Mucosa of rectum (tissue), 2 donors: ENCODE measurements around the gene PLXNA4.

ENCODE experiments used
- H3K27ac ChIP-seq, 2 donors: one replicate each; pipeline ENCODE4 v1.7.0; 2013; ENCODE audit warnings: inconsistent platforms in 2 of 2, low read depth in 2 of 2, low read length in 2 of 2
- H3K27me3 ChIP-seq, 2 donors: one replicate each; pipeline ENCODE4 v1.7.0; 2013; ENCODE audit warnings: low read length in 2 of 2; ENCODE audit not compliant: control insufficient read depth in 2 of 2, insufficient read depth in 2 of 2
- H3K36me3 ChIP-seq, 2 donors: one replicate each; pipeline ENCODE4 v1.7.0; 2013; ENCODE audit warnings: low read length in 2 of 2; ENCODE audit not compliant: control insufficient read depth in 2 of 2, insufficient read depth in 2 of 2
- H3K4me1 ChIP-seq, 2 donors: one replicate each; pipeline ENCODE4 v1.7.0; 2013; ENCODE audit warnings: low read length in 2 of 2, mild to moderate bottlenecking in 1 of 2; ENCODE audit not compliant: control insufficient read depth in 2 of 2, insufficient read depth in 2 of 2
- H3K4me3 ChIP-seq, 2 donors: one replicate each; pipeline ENCODE4 v1.7.0; 2013; ENCODE audit warnings: low read length in 2 of 2
- H3K9ac ChIP-seq, 2 donors: one replicate each; pipeline ENCODE4 v1.7.0; 2013; ENCODE audit warnings: low read length in 2 of 2, low read depth in 1 of 2, mild to moderate bottlenecking in 1 of 2
- H3K9me3 ChIP-seq, 2 donors: one replicate each; pipeline ENCODE4 v1.7.0; 2013; ENCODE audit warnings: low read length in 2 of 2; ENCODE audit not compliant: control insufficient read depth in 2 of 2
- donor health status: healthy.
- donor health status: Normal muscosa, but diverticular disease.

PLXNA4 gene

DNA sequence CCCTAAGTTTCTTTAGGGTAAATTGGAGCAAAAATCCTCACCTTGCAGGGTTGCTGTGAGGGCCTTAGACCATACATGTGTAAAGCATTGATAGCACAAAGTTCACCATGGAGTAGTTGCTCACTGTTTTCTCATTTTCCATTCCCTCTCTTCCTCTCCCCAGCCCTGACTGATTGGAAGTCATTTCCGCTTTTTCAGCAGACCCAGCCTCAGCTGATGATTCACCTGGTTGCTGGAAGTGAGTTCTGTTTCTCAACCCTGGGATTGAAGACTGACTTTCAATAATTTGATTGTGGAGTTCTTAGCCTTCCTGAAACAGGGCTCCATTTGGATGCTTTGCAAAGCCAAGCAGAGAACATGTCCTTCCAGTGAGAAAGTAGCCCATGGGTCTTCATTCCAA is 107.0 kb downstream of the PLXNA4 start:
- Histone ChIP-seq H3K4me1 (no peaks in the 10 kb centered on the region), H3K27me3 (no peaks in the 10 kb centered on the region), H3K36me3 (no peaks in the 10 kb centered on the region), H3K9ac (no peak overlapping the region), H3K4me3 (no peak overlapping the region), H3K27ac (no peak overlapping the region), H3K9me3 (no peaks in the 10 kb centered on the region)

DNA sequence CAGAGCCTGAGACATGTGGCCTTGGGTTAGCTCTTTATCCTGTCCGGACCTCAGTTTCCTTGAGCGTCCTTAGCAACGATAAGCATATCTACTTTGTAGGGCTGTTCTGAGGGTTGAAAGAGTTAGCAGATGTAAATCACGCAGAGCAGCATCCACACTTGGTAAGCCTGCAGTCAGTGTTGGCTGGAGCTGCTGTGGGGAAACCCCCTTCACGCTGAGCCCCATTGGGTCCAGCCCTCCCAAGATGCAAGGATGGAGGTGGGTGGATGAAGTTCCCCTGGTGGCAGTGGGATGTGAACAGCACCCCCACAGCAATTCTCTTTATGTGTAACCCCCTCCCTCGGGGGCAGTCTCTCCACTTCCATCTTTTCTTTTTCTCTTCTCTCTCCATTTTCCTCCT is 109.9 kb downstream of the PLXNA4 start:
- no peak overlapping the region for H3K4me3 ChIP-seq

DNA sequence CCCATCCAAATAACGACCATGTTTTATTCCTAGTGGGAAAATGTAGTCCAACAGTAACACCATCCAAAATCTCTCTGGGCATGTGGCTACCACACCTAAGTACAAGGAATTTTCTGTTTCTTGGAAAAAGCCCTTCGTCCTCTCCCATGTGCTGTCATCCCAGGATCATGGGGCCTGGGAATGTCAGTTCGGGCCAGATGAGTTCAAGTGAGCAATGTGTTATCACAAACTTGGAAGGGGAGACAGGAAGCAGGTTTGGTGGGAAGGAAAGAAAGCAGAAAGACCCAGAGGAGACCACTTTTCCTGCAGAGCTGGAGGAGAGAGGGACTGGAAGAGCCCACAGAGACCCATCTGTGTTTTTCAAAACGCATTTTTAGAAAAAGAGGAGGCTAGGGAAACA is 110.8 kb downstream of the PLXNA4 start:
- Histone ChIP-seq H3K9ac (no peak overlapping the region), H3K27me3 (no peaks in the 10 kb centered on the region), H3K9me3 (no peaks in the 10 kb centered on the region), H3K4me3 (no peak overlapping the region), H3K27ac (no peak overlapping the region), H3K36me3 (no peaks in the 10 kb centered on the region), H3K4me1 (no peaks in the 10 kb centered on the region)

More for the DNA sequence above, 109.9 kb downstream of the PLXNA4 start:
- Histone ChIP-seq H3K4me1 (no peaks in the 10 kb centered on the region), H3K9me3 (no peaks in the 10 kb centered on the region), H3K9ac (no peak overlapping the region), H3K36me3 (no peaks in the 10 kb centered on the region), H3K27me3 (no peaks in the 10 kb centered on the region), H3K27ac (no peak overlapping the region)

DNA sequence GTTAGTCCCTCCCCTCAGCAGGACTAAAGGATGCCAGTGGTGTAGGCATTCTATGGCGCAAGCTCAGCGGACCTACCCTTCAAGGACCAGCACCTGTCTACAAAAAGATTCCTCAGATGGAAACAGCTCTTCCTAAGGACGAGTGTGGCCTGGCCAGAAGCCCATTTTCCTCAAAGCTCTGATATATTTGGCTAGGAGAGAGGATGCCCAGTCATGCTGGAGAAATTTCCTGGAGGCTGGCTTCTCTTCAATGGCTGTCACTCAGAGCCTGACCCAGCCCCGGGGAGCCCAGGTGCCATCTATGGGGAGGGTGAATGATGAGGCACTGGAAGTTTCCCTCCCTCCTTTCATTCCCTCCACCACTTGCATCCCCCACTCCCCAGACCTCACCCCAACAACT is 111.5 kb downstream of the PLXNA4 start:
- H3K9ac ChIP-seq = no peak overlapping the region
- H3K9me3 ChIP-seq = no peaks in the 10 kb centered on the region
- H3K27me3 ChIP-seq = no peaks in the 10 kb centered on the region
- no peaks in the 10 kb centered on the region for H3K36me3 ChIP-seq
- H3K27ac ChIP-seq = no peak overlapping the region
- no peak overlapping the region for H3K4me3 ChIP-seq
- no peaks in the 10 kb centered on the region for H3K4me1 ChIP-seq

DNA sequence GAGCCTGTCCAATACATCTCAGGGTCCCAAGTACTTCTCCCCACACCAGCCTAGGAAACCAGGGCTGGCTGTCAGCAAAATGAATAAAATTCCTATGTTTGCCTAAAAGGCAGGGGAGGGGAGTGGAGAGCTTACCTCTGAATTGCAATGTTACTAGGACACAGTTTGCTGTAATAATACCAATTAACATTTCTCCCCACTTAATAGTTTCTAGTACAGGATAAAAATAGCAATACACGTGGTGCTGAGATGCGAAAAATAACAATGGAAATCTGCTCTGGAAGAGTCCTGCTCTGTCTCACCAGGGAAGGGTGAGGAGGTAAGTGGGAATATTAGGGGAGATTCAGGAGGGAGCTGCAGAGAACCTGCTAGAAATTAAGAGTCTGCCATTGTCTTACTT is 112.3 kb downstream of the PLXNA4 start:
- no peaks in the 10 kb centered on the region for H3K36me3 ChIP-seq

DNA sequence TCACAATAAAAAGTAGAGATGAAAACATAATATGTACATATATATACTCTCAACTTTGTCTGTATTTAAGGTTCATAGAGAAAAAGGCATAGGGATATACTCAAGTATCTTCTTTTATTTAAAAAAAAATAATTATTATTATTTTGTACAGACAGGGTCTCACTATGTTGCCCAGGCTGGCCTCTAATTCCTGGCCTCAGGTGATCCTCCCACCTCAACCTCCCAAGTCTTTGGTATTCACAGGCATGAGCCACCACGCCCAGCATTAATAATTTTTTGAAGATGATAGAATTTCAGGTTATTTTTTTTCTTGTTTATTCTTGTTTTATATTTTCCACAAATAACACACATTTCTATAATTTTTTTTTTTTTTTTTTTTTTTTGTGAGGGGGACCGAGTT is 113.8 kb downstream of the PLXNA4 start:
- Histone ChIP-seq H3K36me3 (no peaks in the 10 kb centered on the region), H3K27me3 (peaks cover 0 to 3% of the 10 kb centered on the region in 2 donors)

More for the DNA sequence above, 112.3 kb downstream of the PLXNA4 start:
- Histone ChIP-seq H3K27me3 (no peaks in the 10 kb centered on the region), H3K27ac (no peak overlapping the region), H3K4me3 (no peak overlapping the region), H3K9me3 (no peaks in the 10 kb centered on the region), H3K9ac (no peak overlapping the region), H3K4me1 (no peaks in the 10 kb centered on the region)

DNA sequence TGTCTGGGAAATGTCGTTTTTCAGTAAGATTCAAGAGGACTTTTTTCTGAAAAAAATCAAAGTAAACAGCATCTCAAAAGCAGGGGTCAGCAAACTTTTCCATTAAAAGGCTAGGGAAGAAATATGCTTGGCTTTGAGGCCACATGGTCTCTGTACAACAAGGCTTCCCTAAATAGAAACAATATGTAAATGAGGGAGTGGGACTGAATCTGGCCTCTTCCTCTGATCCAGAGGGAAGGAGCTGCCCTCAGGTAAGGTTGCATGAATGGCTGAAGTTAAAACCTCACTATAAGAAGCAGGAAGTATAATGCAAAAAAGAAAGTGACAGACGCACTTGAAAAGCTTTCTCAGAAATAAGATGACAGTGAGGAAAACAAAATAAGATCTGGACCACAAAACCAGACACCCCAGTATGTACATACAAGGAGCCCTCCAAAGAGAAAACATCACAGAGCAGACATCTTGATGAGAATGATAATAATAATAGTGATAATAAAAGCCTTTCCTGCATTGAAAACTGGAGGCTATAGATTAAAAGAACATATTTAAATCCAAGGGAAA is 115.2 kb downstream of the PLXNA4 start:
- H3K4me1 ChIP-seq = no peaks in the 10 kb centered on the region
- no peaks in the 10 kb centered on the region for H3K36me3 ChIP-seq
- H3K27me3 ChIP-seq = peaks cover 0 to 3% of the 10 kb centered on the region in 2 donors
- H3K9ac ChIP-seq = no peak overlapping the region
- no peaks in the 10 kb centered on the region for H3K9me3 ChIP-seq
- H3K4me3 ChIP-seq = no peak overlapping the region
- no peak overlapping the region for H3K27ac ChIP-seq

More for the DNA sequence above, 113.8 kb downstream of the PLXNA4 start:
- H3K4me1 ChIP-seq = no peaks in the 10 kb centered on the region
- no peak overlapping the region for H3K4me3 ChIP-seq
- no peak overlapping the region for H3K27ac ChIP-seq
- H3K9me3 ChIP-seq = no peaks in the 10 kb centered on the region
- H3K9ac ChIP-seq = no peak overlapping the region

DNA sequence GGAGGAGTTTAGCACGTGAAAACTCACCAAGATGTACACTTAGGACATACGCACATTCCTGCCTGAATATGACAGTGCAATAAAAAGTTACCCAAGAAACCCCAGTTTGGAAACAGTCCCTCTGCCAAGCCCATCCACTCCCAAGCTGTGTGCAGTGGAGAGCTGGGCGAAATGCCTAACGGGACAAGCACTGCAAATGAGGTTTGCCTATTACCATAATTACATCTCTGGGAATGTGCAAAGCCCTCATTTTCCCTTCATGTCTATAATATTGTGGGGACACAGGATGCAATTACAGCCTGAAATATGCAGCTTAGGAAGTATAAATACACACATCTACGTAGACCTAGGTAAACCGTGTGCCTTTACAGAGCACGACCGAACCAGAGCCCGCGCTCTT is 117.5 kb downstream of the PLXNA4 start:
- no peaks in the 10 kb centered on the region for H3K4me1 ChIP-seq
- H3K36me3 ChIP-seq = no peaks in the 10 kb centered on the region
- peaks cover 0 to 8% of the 10 kb centered on the region in 2 donors for H3K27me3 ChIP-seq
- no peak overlapping the region for H3K9ac ChIP-seq
- H3K9me3 ChIP-seq = no peaks in the 10 kb centered on the region
- H3K27ac ChIP-seq = no peak overlapping the region
- H3K4me3 ChIP-seq = no peak overlapping the region

DNA sequence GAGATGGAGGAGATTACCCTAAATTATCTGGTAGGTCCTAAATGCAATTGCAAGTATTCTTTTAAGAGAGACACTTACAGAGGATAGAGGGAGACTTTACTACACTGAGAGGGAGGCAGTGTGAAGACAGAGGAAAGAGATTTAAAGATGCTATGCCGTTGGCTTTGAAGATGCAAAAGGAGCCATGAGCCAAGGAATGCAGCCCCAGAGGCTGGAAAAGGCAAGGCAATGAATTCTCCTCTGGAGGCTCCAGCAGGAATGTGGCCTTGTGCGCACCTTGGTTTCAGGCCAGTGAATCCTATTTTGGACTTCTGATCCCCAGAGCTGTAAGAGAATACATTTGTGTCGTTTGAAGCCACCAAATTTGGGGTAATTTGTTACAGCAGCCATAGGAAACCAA is 118.6 kb downstream of the PLXNA4 start:
- Histone ChIP-seq H3K27me3 (peaks cover 0 to 8% of the 10 kb centered on the region in 2 donors), H3K9ac (no peak overlapping the region), H3K9me3 (no peaks in the 10 kb centered on the region), H3K4me3 (no peak overlapping the region), H3K27ac (no peak overlapping the region), H3K4me1 (no peaks in the 10 kb centered on the region), H3K36me3 (no peaks in the 10 kb centered on the region)

DNA sequence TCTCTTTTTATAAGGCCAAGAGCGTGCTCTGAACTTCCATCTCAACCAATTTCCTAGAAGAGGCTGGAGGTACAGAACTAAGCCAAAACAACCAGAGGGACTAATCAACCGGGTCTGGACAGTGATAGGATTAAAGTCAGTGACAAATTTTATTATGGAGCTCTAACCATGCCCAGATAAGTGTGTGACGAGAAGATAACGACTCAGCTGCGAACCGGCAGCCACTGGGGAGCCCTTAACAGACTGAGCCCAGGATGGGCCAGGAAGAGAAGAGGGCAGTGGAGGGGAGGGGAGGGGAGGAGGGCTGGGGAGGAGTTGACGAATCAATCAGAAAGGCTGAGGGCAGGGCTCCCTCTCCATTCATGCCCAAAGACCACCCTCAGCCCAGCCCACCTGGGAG is 119.9 kb downstream of the PLXNA4 start:
- H3K4me1 ChIP-seq = no peaks in the 10 kb centered on the region
- no peak overlapping the region for H3K4me3 ChIP-seq
- H3K27me3 ChIP-seq = peaks cover 0 to 8% of the 10 kb centered on the region in 2 donors
- no peak overlapping the region for H3K9ac ChIP-seq
- no peak overlapping the region for H3K27ac ChIP-seq
- H3K9me3 ChIP-seq = no peaks in the 10 kb centered on the region
- no peaks in the 10 kb centered on the region for H3K36me3 ChIP-seq

DNA sequence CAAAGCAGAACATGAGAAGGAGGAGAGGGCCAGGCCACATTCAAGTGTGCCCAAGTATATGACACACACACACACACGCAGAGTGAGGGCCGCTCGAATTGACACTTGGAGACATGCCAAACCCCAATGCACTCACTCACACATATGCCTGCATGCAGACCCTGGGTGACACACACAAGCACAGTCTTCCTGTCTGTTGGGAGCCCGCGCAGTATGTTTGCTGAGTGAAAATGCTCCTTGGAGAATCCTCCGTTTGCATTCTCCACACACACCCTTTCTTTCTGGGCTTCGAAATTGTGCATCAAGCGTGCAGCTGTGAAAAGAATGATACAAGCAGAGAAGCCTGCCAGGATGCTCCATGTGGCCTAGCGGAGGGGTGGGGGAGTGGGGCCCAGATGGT is 120.9 kb downstream of the PLXNA4 start:
- no peaks in the 10 kb centered on the region for H3K9me3 ChIP-seq
- no peak overlapping the region for H3K4me3 ChIP-seq
- H3K27ac ChIP-seq = no peak overlapping the region
- no peak overlapping the region for H3K9ac ChIP-seq
- H3K27me3 ChIP-seq = peaks cover 0 to 8% of the 10 kb centered on the region in 2 donors
- H3K36me3 ChIP-seq = no peaks in the 10 kb centered on the region
- no peaks in the 10 kb centered on the region for H3K4me1 ChIP-seq
